OCI-LY1 (cell line): Measurements from ENCODE around the gene CTDSPL.

Experiments
- H2AFZ ChIP-seq: fragments of 200-600 bp; sonication (generic), shearing (Covaris generic); 2 replicates; pipeline ENCODE4 v1.6.0; 2014; ENCODE audit warnings: antibody characterized with exemption, mild to moderate bottlenecking, low read length
- H3F3A ChIP-seq: fragments of 200-600 bp; sonication (generic), shearing (Covaris generic); 2 replicates; pipeline ENCODE4 v1.6.0; 2014; ENCODE audit warnings: mild to moderate bottlenecking, antibody characterized with exemption, low read length, moderate library complexity; ENCODE audit not compliant: insufficient read depth
- H3K27ac ChIP-seq: fragments of 200-600 bp; sonication (generic); 2 replicates; pipeline ENCODE4 v1.5.1; 2014; ENCODE audit warnings: low read length, mixed run types, mild to moderate bottlenecking, low read depth; ENCODE audit not compliant: poor library complexity, severe bottlenecking
- H3K27me3 ChIP-seq: fragments of 200-600 bp; sonication (generic); 2 replicates; pipeline ENCODE4 v1.6.0; 2014; ENCODE audit warnings: antibody characterized with exemption, mild to moderate bottlenecking, low read length, moderate library complexity; ENCODE audit not compliant: insufficient read depth
- H3K36me3 ChIP-seq: fragments of 200-600 bp; sonication (generic); 2 replicates; pipeline ENCODE4 v1.6.1; 2014; ENCODE audit warnings: mild to moderate bottlenecking, antibody characterized with exemption, low read length, moderate library complexity, mixed read lengths; ENCODE audit not compliant: insufficient read depth
- H3K4me1 ChIP-seq: fragments of 200-600 bp; sonication (generic); 2 replicates; pipeline ENCODE4 v1.5.1; 2014; ENCODE audit warnings: mild to moderate bottlenecking, low read length, moderate library complexity; ENCODE audit not compliant: insufficient read depth, severe bottlenecking
- H3K4me2 ChIP-seq: fragments of 200-600 bp; sonication (generic), shearing (Covaris generic); 2 replicates; pipeline ENCODE4 v1.6.1; 2014; ENCODE audit warnings: low read length
- H3K4me3 ChIP-seq: fragments of 200-600 bp; sonication (generic); 2 replicates; pipeline ENCODE4 v1.5.1; 2014; ENCODE audit warnings: low read length, low read depth, mild to moderate bottlenecking, mixed read lengths; ENCODE audit not compliant: poor library complexity, severe bottlenecking
- H3K79me2 ChIP-seq: fragments of 200-600 bp; shearing (Covaris generic); 2 replicates; pipeline ENCODE4 v1.6.1; 2016; ENCODE audit warnings: mixed run types, low read length, mixed read lengths; ENCODE audit not compliant: insufficient read depth
- H3K9ac ChIP-seq: fragments of 200-600 bp; sonication (generic), shearing (Covaris generic); 2 replicates; pipeline ENCODE4 v1.6.1; 2014; ENCODE audit warnings: mild to moderate bottlenecking, low read length, mixed read lengths
- H3K9me2 ChIP-seq: fragments of 200-600 bp; sonication (generic), shearing (Covaris generic); 2 replicates; pipeline ENCODE4 v1.6.1; 2014; ENCODE audit warnings: low read depth, mild to moderate bottlenecking, low read length, mixed read lengths
- H3K9me3 ChIP-seq: fragments of 200-600 bp; shearing (Covaris generic); 2 replicates; pipeline ENCODE4 v1.6.1; 2014; ENCODE audit warnings: low read length, mixed read lengths
- H4K20me1 ChIP-seq: fragments of 200-600 bp; sonication (generic), shearing (Covaris generic); 2 replicates; pipeline ENCODE4 v1.6.0; 2016; ENCODE audit warnings: mild to moderate bottlenecking, low read length; ENCODE audit not compliant: insufficient read depth
- EZH2 ChIP-seq: fragments of 200-600 bp; sonication (generic), shearing (Covaris generic); IDR thresholded peaks from 2 replicates; pipeline ENCODE4 v1.8.0; 2017; ENCODE audit warnings: borderline replicate concordance, mixed run types, mild to moderate bottlenecking, antibody characterized with exemption, low read length, moderate library complexity, mixed read lengths
- TF ChIP-seq, protein P1 (sequence below): fragments of 200-600 bp; sonication (generic), shearing (Covaris generic); IDR thresholded peaks from 2 replicates; pipeline ENCODE4 v1.5.1; 2017; ENCODE audit warnings: mild to moderate bottlenecking, antibody characterized with exemption, low read length, moderate library complexity, mixed read lengths

CTDSPL gene

DNA sequence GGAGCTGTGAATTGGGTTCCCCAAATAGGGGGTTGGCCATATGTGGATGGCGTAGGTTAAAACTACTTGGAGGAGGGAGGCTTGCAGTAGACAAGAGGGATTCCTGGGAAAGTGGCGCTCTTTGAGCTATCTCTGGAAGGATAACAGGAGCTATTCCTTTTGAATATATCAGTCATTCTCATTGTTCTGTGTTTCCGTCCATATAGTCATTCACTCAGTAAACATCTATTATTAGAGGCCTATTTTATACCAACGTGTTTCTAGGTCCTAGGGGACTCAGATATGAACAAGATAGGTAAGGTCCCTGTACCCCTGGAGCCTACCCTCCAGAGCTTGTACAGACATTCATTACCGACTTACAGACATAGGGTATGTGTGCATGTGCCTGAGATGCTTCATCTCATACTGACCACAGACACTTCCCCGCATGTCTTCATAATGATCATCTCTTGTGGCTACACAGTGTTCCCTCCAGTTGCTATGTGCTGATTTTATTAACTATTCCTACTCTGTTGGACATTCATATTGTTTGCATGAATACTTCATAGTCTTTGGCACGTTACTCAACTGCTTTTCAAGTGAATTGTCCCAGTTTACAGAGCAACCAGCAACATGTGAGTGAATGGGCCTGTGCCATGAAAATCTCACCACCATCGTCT lies 73.1 kb downstream of the CTDSPL start:
- Histone ChIP-seq H3K4me3 (no peak overlapping the region), H3F3A (no peaks in the 10 kb centered on the region), H3K9me2 (no peaks in the 10 kb centered on the region), H2AFZ (no peak overlapping the region), H3K9me3 (no peaks in the 10 kb centered on the region), H4K20me1 (no peaks in the 10 kb centered on the region), H3K9ac (no peak overlapping the region), H3K79me2 (no peaks in the 10 kb centered on the region), H3K36me3 (no peaks in the 10 kb centered on the region), H3K27ac (no peak overlapping the region), H3K4me2 (no peak overlapping the region), H3K4me1 (peaks cover 10% of the 10 kb centered on the region), H3K27me3 (no peaks in the 10 kb centered on the region)
- no peak for TF ChIP-seq EZH2
- TF ChIP-seq, protein P1, sequence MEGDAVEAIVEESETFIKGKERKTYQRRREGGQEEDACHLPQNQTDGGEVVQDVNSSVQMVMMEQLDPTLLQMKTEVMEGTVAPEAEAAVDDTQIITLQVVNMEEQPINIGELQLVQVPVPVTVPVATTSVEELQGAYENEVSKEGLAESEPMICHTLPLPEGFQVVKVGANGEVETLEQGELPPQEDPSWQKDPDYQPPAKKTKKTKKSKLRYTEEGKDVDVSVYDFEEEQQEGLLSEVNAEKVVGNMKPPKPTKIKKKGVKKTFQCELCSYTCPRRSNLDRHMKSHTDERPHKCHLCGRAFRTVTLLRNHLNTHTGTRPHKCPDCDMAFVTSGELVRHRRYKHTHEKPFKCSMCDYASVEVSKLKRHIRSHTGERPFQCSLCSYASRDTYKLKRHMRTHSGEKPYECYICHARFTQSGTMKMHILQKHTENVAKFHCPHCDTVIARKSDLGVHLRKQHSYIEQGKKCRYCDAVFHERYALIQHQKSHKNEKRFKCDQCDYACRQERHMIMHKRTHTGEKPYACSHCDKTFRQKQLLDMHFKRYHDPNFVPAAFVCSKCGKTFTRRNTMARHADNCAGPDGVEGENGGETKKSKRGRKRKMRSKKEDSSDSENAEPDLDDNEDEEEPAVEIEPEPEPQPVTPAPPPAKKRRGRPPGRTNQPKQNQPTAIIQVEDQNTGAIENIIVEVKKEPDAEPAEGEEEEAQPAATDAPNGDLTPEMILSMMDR, result no peak

DNA sequence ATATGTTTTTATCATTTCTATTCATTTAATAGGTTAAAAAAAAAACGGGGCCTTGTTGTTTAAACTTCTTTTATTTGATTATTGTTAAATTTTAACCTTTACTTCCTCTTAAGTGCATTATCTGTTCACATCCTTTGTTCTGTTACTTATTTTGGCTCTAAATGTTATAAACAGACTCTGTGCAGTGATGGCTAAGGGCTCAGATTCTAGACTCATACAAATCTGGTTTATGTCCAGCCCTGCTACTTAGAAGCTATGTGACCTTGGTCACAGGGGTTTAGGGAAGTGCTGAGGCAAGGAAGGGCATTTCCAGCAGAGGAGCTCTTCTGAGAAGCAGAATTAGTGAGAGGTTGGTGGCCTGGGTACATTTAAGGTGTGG lies 73.6 kb downstream of the CTDSPL start:
- Histone ChIP-seq H3K9ac (no peak overlapping the region), H3K4me2 (no peak overlapping the region), H2AFZ (no peak overlapping the region)

DNA sequence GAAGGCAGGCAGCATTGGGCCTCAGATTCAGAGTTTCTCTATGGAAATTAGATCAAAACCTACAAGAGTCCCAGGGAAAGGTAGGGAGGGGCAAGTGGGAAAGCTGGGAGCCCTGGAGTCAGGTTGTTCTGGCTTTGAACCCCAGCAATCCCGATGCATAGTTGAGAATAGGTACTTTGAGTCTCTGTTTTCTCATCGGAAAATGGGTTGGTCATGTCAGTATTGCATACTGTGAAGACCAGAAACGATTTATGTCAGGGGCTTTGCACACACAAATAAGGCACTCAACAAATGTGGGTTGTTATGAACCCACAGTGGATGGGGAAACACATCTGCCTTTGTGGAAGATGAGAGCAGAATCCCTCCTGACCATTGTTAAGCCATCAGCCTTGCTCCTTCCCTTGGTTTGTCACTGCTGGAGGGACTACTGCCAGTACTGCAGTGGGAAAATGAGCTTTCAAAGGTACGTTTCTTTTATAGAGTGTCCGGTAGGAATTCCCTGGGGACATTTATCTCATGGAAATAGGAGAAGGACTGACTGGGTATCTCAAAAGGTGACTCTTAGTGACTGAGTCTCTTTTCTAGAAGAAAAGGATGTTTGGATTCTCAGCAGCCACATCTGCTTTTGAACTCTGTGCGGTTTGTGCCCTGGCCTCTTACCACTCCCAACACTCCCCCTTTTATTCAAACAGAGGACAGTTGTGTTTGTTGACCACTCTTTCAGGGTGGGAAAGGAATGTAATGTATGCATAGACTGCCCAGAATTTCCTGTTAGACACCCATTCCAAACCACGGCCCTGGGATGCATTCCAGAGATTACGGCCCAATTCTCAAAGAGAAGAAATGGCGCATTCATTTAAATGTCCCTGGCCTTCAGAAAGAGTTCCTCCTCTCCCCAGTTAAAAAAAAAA lies 74.3 kb downstream of the CTDSPL start:
- Histone ChIP-seq H4K20me1 (no peaks in the 10 kb centered on the region), H3K9me2 (no peaks in the 10 kb centered on the region), H3F3A (no peaks in the 10 kb centered on the region), H2AFZ (no peak overlapping the region), H3K36me3 (no peaks in the 10 kb centered on the region), H3K79me2 (no peaks in the 10 kb centered on the region), H3K27ac (no peak overlapping the region), H3K4me1 (peaks cover 4% of the 10 kb centered on the region), H3K9ac (no peak overlapping the region), H3K9me3 (no peaks in the 10 kb centered on the region), H3K4me2 (no peak overlapping the region), H3K4me3 (no peak overlapping the region), H3K27me3 (no peaks in the 10 kb centered on the region)
- TF ChIP-seq EZH2, result no peak
- TF ChIP-seq, protein P1, result no peak

More for the DNA sequence above, 73.6 kb downstream of the CTDSPL start:
- Histone ChIP-seq H3K36me3 (no peaks in the 10 kb centered on the region), H3K4me3 (no peak overlapping the region), H3F3A (no peaks in the 10 kb centered on the region), H3K27ac (no peak overlapping the region), H3K9me2 (no peaks in the 10 kb centered on the region), H3K79me2 (no peaks in the 10 kb centered on the region), H3K4me1 (peaks cover 10% of the 10 kb centered on the region), H3K27me3 (no peaks in the 10 kb centered on the region), H3K9me3 (no peaks in the 10 kb centered on the region), H4K20me1 (no peaks in the 10 kb centered on the region)
- TF ChIP-seq, protein P1, result no peak
- TF ChIP-seq EZH2, result no peak
